T-helper 1 cell (primary cell): ENCODE results near the gene ERCC3.
"Not testable (repeated sequence)": the region's sequence is repeated elsewhere in the genome, so short reads cannot be mapped to it uniquely, and the experiment has no call there.

Experiments used
- DNase-seq, 5 donors: peaks; one replicate each; pipeline ENCODE4 v3.0.0-alpha.2; 2012 to 2020

ERCC3 gene

DNA sequence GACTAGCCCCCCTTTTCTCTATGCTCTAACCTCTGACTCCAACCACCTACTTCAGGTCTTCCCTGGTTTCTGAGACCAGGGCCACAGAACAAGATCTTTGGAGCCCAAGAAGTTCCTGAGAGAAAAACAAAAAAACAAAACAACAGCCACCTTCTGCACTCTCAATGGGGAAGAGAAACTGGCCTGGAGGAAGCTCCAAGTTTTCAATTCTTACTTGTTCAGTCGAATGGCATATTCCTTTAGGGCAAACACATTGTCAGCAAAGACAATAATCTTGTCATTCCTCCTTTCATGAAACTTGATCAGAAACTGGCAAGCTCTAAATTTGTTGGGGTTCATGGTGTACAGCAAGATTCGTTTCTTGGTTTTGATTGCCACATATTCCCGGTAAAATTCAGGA, 15.0 kb downstream of the ERCC3 start:
- no peak for DNase-seq

DNA sequence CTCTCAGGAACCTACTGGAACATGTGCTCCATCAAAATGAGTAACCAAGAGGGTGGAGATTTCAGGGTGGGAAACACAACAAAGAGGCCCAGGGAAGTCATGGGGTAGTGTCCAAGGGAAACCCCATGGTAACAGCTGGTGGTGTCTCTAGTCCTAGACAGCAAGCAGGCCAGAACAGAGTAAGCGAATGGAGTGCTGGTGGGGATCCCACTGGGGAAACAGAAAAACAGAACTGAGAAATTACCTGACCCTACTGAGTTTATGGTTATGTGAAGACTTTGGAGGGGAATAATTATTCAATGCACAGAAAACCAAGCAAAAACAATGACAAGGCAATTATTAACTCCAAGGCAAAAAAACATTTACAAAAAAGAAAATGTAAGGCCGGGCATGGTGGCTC, 16.9 kb downstream of the ERCC3 start:
- no peak for DNase-seq

GRCh38 chr2:127275789-127276188, 18.2 kb downstream of the ERCC3 start:
- DNase-seq: no peak

- DNase-seq: no peak
Observed at GRCh38 chr2:127275356-127275755, 18.6 kb downstream of the ERCC3 start.

DNA sequence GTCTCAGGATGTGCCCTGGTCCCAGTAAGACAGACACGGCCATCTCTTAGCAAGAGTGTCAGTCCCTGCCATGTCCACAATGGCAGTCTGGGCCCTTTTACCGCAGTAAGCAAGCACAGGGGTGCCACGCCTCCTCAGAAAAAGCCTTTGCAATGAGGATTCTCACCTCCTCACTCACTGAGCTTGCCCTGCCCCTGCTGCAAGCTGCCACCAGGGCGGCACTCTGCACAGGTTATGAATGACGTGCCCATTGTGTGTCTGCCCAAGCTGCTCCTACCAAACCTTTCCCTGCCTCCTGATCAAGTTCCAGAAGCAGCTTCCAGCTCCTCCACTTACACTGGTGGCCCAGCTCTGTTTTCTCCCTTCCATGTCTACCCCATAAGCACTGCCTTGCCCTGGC, 23.3 kb downstream of the ERCC3 start:
- no peak for DNase-seq

DNA sequence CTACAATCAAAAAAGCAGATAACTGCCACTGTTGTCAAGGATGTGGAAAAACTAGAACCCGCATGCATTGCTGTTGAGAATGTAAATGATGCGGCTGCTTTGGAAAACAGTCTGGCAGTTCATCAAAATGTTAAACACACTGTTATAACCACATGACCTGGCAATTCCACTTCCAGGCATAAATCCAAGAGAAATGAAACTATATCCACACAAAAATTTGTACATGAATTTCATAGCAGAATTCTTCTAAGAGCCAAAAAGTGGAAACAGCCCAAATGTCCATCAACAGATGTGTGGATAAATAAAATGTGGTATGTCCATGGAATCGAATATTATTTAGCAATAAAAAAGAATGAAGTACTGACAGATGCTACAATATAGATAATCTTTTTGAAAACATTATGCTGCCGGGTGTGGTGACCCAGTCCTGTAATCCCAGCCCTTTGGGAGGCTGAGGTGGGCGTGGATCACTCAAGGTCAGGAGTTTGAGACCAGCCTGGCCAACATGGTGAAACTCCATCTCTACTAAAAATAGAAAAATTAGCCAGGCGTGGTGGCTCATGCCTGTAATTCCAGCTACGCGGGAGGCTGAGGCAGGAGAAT, 32.0 kb downstream of the ERCC3 start:
- DNase-seq: no peak

- DNase-seq: no peak
Observed at GRCh38 chr2:127259355-127259754, 34.6 kb downstream of the ERCC3 start.

DNA sequence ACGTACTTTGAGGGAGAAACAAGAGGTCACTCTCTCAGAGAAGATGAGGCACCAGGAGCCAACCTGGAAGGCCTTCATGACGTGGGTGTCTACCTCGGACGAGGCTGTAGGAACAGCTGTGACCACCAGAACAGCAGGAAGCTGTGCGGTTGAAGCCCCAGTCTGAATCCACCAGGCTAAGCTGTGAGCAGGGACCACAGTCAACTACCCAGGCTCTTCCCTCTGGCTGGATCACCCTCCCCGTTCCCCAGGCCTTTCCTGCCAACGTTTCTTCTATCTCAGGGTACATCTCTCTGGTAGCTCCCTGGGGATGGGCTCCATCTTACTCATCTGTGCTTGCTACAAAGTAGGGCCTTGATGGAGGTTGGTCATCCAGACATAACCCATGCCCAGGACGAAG, 37.1 kb downstream of the ERCC3 start:
- DNase-seq: no peak

GRCh38 chr2:127256381-127256780, 37.6 kb downstream of the ERCC3 start:
- DNase-seq: no peak

GRCh38 chr2:127255721-127256120, 38.2 kb downstream of the ERCC3 start:
- DNase-seq: no peak

GRCh38 chr2:127255146-127255545, 38.8 kb downstream of the ERCC3 start:
- DNase-seq: no peak

GRCh38 chr2:127254386-127254981, 39.5 kb downstream of the ERCC3 start:
- DNase-seq: no peak

DNA sequence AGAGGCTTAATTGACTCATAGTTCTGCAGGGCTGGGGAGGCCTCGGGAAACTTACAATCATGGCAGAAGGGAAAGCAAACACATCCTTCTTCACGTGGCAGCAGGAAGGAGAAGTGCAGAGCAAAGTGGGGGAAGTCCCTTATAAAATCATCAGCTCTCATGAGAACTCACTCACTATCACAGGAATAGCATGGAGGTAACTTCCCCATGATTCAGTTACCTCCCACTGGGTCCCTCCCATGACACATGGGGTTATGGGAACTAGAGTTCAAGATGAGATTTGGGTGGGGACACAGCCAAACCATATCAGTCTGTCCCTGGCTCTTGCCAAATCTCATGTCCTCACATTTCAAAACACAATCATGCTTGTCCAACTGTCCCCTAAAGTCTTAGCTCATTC, 52.8 kb downstream of the ERCC3 start:
- DNase-seq: not testable (repeated sequence)

GRCh38 chr2:127239395-127239794, 54.5 kb downstream of the ERCC3 start:
- no peak for DNase-seq

- not testable (repeated sequence) for DNase-seq
Observed at GRCh38 chr2:127237768-127238167, 56.2 kb downstream of the ERCC3 start.

GRCh38 chr2:127235082-127235702, 58.8 kb downstream of the ERCC3 start:
- DNase-seq: no peak

DNA sequence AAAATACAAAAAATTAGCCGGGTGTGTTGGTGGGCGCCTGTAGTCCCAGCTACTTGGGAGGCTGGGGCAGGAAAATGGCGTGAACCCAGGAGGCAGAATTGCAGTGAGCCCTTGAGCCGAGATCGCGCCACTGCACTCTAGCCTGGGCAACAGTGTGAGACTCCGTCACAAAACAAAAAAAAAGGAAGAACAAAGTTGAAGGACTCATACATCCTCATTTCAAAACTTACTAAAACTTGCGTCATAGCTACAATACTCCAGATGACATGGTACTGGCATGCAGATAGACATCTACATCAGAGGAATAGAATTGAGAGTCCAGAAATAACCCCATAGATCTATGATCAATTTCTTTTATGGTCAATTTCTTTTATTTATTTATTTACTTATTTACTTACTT, 60.2 kb downstream of the ERCC3 start:
- DNase-seq: no peak

GRCh38 chr2:127231130-127231865, 62.6 kb downstream of the ERCC3 start:
- no peak for DNase-seq

DNA sequence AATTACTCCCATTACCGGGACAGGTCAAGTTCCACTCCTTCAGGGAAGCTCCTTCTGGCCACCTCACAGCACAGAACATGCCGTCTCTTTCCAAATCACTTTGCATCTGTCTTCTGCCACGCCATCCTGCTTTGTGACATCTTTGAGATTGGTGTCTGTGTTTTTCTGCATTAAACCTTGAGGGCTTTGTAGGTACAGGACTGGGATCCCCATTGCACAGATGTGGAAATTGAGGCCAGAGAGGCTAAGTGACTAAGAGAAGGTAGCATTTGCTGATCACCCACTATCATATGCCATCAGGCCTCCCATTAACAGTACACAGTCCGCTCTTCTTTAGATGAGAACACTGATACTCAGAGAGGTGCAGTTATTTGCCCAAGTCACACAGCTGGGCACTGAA, 64.4 kb downstream of the ERCC3 start:
- DNase-seq: no peak

DNA sequence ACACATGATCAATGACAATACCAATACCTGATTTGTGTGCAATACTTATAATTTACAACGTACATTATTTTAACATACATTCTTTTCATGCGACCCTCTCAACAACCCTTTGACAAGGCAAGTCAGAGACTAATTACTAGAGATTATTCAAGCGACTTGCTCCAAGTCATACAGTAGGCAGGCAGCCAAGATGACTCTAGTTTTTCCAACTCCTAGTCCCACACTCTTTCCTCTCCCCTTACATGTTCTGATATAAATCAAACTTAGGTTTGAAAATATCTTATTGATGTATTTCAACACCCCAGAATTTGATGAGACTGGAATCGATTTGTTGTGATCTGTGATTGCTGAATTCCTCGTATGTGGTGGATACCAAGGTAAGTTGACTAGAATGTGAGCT, 65.8 kb downstream of the ERCC3 start:
- no peak for DNase-seq

- DNase-seq: not testable (repeated sequence)
Observed at GRCh38 chr2:127227264-127227660, 66.7 kb downstream of the ERCC3 start.

- peak in 1 of 5 donors; percentile 65 for DNase-seq
Observed at GRCh38 chr2:127226520-127227263, 67.3 kb downstream of the ERCC3 start.

- no peak for DNase-seq
Observed at GRCh38 chr2:127226132-127226519, 67.8 kb downstream of the ERCC3 start.
